NCI-H2107 treated with DMSO at 0.1 percent for 48 hours (cell line): ENCODE measurements around the gene RNF115.
"Not testable (repeated sequence)": the region's sequence is repeated elsewhere in the genome, so short reads cannot be mapped to it uniquely, and the experiment has no call there.

Experiments used
- DNase-seq: peaks from one replicate; lab custom pipeline; 2025; ENCODE audit not compliant: unreplicated experiment; lab: John Stamatoyannopoulos, UW

RNF115 gene

DNA sequence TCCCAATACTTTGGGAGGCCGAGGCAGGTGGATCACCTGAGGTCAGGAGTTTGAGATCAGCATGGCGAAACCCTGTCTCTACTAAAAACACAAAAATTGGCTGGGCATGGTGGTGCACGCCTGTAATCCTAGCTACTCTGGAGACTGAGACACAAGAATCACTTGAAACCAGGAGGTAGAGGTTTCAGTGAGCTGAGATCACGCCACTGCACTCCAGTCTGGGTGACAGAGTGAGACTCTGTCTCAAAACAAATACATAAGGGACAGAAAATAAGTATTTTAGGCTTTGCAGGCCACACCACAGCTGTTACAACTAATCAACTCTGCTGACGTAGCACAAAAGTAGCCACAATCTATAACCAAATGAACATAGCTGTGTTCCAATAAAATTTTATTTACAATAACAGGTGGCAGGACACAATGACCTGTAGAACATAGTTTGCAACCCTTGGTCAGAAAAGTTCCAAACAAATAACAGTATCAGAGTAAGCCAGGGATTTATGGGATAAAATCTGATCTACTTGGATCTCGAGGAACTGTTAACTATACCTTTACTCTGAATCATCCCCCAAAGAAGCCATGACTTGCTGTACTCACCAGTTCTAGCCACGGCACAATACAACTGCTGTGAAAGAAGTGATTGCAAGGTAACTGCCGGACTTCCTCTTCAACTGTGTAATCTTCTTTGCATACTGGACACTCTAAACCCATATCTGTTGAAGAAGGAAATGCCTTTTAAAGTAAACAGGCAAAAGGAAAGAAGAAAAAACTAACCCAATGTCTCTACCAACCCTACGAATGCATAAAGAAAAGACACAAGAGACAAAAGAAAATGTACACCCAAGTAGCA lies 76.3 kb downstream of the RNF115 start:
- no peak for DNase-seq

DNA sequence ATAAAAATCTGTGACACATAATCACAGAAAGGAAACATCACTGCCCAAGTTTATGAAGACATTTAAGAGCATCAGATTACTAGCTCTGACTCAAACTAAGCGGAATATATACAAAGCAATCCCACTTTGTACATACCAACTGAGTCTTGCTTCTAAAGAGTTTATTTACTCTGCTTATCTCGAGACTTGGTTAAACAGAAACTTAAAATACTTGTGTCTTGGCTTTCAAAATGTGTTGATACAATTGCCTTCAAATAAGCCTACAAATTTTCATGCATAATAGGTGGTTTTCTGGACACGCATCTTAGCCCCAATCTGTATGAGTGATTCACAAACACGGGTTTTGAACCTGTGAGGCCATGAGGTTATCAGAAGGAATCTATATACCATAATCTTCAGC lies 83.6 kb downstream of the RNF115 start:
- no peak for DNase-seq

GRCh38 chr1:145736191-145736590 lies 87.7 kb downstream of the RNF115 start:
- DNase-seq: no peak

DNA sequence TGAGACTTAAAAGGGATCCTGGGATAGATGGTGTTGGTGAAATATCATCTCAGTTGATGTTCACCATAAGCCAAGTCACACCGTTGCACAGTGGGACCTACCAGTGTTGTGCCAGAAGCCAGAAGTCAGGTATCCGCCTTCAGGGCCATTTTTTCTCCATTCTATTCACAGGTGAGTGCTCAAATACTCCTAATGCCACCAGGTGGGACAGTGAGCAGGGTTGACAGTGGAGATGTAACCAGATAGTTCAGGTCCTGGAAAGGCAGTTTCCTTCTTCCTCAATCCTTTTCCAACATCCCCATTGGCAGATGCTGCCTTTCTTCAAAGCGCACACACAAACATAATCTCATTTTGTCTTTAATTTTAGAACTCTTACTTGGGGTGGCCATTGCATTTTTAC lies 93.0 kb downstream of the RNF115 start:
- DNase-seq: no peak

DNA sequence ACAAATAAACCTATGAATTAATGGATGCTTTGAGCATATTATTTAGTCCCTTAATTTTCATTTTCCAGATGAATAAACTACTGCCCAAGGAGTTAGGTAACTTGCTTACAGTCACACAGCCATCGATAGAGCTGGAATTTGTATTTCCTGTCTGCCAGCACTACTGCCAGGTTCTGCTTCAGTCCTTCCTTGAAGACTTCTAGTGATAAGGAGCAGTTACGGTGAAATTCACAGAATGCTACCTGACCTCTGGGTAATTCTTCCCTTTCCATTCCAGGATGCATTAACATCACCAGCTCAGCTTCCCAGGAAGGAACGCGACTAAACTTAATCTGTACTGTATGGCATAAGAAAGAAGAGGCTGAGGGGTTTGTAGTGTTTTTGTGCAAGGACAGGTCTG lies 93.4 kb downstream of the RNF115 start:
- DNase-seq: no peak

GRCh38 chr1:145729666-145730436 lies 94.0 kb downstream of the RNF115 start:
- DNase-seq: no peak

- DNase-seq: no peak
Observed at GRCh38 chr1:145729196-145729595, 94.7 kb downstream of the RNF115 start.

DNA sequence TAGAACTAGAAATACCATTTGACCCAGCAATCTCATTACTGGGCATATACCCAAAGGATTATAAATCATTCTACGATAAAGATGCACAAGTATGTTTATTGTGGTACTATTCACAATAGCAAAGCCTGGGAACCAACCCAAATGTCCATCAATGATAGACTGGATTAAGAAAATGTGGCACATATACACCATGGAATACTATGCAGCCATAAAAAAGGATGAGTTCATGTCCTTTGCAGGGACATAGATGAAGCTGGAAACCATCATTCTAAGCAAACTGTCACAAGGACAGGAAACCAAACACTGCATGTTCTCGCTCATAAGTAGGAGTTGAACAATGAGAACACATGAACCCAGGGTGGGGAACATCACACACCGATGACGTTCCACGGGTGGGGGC lies 97.7 kb downstream of the RNF115 start:
- not testable (repeated sequence) for DNase-seq

- DNase-seq: peak; percentile 33
Observed at GRCh38 chr1:145720878-145721671, 102.8 kb downstream of the RNF115 start.

- no peak for DNase-seq
Observed at GRCh38 chr1:145720556-145720877, 103.4 kb downstream of the RNF115 start.

DNA sequence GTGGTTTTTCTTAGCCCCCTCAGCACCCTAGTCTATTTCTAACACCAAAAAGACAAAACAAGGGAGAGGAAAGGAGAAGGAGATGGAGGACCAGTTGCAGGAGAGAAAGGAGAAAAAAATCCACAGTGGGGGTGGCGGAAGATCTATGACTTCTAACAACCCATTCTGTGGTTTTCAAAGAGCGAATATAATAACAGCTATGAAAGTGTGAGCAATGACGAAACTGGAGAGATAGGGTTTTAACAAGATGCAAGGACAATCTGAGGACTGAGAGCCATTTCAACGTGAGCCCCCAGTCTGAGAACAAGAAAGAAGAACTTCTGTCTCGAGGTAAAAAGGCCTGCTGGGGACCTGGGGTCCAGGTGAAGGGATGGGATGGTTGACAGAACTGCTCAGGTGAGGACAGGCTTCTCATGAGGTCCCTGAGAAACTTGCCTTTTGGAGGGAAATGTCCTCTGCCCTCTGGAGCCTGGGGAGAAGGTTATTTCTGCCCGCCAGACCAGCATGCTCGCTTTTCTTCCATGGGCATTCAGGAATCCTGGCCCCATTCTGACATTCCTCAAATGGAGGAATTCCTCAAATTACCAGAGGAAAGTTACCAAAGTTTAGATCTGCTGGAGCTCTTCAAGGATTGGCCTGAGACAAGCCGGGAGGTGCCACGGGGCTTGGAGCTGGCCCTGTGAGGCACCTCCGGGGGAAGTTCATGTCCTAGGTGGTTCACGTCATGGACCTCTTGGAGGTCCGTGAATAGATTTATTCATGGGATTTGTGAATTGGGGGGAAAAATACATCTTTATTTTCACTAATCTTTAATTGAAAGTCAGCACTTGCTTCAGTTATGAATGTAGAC lies 104.4 kb downstream of the RNF115 start, which contains the start of gene CD160:
Gene CD160, plus strand, starts transcription at position 270 of the 850 bp plus-strand sequence. CDS start 8,829 bp downstream, outside the sequence.
- no peak for DNase-seq

DNA sequence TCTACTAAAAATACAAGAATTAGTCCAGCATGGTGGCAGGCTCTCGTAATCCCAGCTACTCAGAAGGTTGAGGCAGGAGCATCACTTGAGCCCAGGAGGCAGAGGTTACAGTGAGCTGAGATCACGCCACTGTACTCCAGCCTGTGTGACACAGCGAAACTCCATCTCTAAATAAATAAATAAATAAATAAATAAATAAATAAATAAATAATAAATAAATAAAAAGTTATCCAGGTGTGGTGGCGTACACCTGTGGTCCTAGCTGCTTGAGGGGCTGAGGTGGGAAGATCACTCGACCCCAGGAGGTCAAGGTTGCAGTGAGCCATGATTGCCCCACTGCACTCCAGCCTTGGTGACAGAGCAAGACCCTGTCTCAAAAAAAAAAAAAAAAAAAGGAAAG lies 105.4 kb downstream of the RNF115 start:
- DNase-seq: not testable (repeated sequence)

DNA sequence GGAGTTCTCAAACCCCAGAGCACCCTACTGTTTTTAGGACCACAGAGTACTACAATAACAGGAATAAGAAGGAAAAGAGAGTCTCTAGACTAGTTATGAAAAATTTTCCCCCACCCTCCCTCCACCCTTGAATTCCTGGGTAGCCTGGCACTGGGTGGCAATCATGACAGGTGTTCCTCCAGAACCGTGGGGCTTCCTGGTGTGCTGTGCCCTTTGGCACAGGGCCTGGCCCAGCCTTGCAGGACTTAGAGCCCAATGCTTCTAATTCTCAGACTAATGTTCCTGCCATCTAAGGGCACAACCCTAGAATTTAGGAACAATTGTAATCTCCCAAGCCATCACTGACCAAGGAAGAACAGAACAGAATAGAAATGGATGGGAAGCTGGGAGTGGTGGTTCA lies 106.1 kb downstream of the RNF115 start:
- DNase-seq: no peak

DNA sequence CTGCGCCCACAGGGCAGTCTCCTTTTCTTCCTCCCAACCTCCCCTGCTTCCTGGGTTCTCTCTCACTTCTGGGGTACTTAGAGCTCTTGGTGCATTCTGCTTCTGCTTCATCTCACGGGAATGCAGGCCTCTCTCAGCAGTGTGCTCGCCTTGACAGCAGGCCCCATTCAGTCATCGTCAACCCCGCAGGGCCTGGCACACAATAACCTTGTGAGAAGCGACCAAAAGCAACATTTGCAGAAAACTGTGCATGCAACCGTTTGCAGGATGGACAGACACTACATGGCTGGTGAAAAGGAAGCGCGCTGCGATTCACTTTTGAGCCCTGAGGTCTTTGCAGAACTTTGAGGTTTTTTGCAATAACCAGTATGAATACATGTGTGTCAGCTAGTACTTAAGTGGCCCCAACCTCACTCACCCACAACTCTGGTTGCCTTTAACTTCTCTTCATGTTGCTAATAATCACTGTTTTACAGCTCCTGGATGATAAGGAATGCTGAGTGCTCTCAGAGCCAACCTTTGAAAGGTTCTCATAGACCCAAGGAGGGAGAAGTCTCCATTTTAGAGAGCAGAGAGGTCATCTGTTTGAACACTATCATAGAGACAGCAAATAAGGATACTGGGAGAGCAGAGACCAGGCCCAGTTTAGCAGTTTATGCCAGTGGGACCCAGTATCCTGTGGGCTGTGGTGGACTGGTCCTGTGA lies 107.1 kb downstream of the RNF115 start:
- no peak for DNase-seq

DNA sequence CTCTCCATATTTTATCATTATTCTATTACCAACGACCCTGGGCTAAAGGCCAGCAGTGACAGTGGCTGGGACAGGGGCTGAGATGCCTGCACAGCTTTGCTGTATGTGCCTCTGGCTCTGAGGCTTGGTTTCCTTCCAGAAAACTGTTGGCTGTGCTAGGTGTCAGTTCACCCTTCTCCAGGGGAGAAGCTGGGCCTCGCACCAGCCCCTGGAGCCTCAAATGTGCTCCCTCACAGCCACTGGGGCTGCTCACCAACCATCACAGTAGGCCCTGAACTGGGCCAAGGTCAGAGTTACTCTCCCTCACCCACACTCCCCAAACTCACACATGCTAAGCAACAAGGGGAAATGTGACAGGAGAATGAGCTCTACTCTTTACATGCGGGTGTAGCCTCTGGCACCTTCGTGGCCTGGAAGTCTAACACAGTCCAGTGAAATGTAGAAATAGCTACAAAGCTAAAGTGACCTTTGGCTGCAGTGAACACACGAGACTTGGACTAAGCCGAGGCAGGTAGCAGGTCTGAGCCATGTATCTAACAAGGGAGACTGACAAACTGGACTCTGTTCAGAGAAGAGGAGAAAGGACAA lies 109.3 kb downstream of the RNF115 start:
- no peak for DNase-seq

- no peak for DNase-seq
Observed at GRCh38 chr1:145711213-145711651, 112.7 kb downstream of the RNF115 start.

GRCh38 chr1:145710291-145711027 lies 113.4 kb downstream of the RNF115 start:
- DNase-seq: no peak

- no peak for DNase-seq
Observed at GRCh38 chr1:145708063-145708462, 115.8 kb downstream of the RNF115 start.
